ENCODE data around the gene GPS1. TPM values are rescaled to one million over a fixed set of nuclear protein-coding genes. Genes with fewer than 3 reads are reported as not detected.

Gene GPS1
- total and polyA plus RNA-seq, 9 of the 15 experiments (the other 6 are each of a cell fraction or from before 2014, with no cell fraction given): 3.1 to 167 (median 69.9) TPM

- CTCF ChIA-PET (ENCODE audit: low intra/inter-chr PET ratio): no interaction called here
- in situ Hi-C loops (cut with MboI) (no loop called here), intact Hi-C loops (cut with micrococcal nuclease) (no loop called here)
- Histone ChIP-seq H3K4me2 (ENCODE audit: insufficient read depth, low read length) (no peak overlapping the region), H3K36me3 (ENCODE audit: control insufficient read depth, insufficient read depth, low read length) (no peaks in the 10 kb centered on the region; the same call in 2 of the 3 replicates), H3K9ac (ENCODE audit: insufficient read depth in 1 of 2, low read depth in 2 of 2, low read length in 2 of 2) (peak overlapping the region in 1 of 2 experiments; percentile 26; a peak in 1 of 4 replicates), H2AFZ (ENCODE audit: low read depth, low read length) (no peak overlapping the region), H3K4me3 (no peak overlapping the region), H3K9me1 (ENCODE audit: control insufficient read depth, insufficient read depth, low read length) (no peaks in the 10 kb centered on the region), H4K20me1 (replicated peaks; ENCODE audit: control insufficient read depth, insufficient read depth, low read length) (no peaks in the 10 kb centered on the region), H3K9me3 (replicated peaks; ENCODE audit: control insufficient read depth, insufficient read depth, low read depth, low read length) (no peaks in the 10 kb centered on the region), H3K27me3 (ENCODE audit: control insufficient read depth in 2 of 2, insufficient read depth in 2 of 2, low read length in 2 of 2) (no peaks in the 10 kb centered on the region), H3K79me2 (ENCODE audit: control insufficient read depth, insufficient read depth, low read length) (no peaks in the 10 kb centered on the region), H3K27ac (ENCODE audit: extremely low read depth, low read depth, low read length) (no peak overlapping the region), H3K4me1 (replicated peaks in 1 of 2; ENCODE audit: control insufficient read depth in 2 of 2, insufficient read depth in 2 of 2, low read length in 2 of 2) (peaks cover 0 to 87% of the 10 kb centered on the region in 2 experiments; a peak in 2 of 5 replicates)
- DNase-seq (ENCODE audit: extremely low read depth in 1 of 4, low spot score in 3 of 4): no peak
- ATAC-seq: no peak
- FAIRE-seq: no peak
- BruUV-seq (replicated peaks): no TSS peak
- POLR2A ChIA-PET: interaction anchor here (0.6 kb wide), 2 partner anchors 11 to 440 kb away, joined by 3 read pairs; partner anchors contain the start of genes CENPX and LRRC45
- 91% methylated on average over 17 of the region's 19 CpGs for WGBS (ENCODE audit: insufficient coverage, low coverage, missing lambda C conversion rate)
- TF ChIP-seq JUND (IDR thresholded peaks at IDR 0.05; ENCODE audit: borderline replicate concordance, low read depth, low read length) (no peak), JUND (tag; IDR thresholded peaks at IDR 0.05; ENCODE audit: borderline replicate concordance, low read depth, low read length) (no peak), IFI16 (CRISPR knock-in tag; IDR thresholded peaks at IDR 0.05) (no peak), ZNF224 (CRISPR knock-in tag; IDR thresholded peaks at IDR 0.05) (no peak), ZNF347 (CRISPR knock-in tag; IDR thresholded peaks at IDR 0.05; ENCODE audit: low read depth) (no peak), HNRNPH1 (optimal IDR thresholded peaks at IDR 0.05; ENCODE audit: low read depth, low read length) (no peak), CEBPB (tag; IDR thresholded peaks at IDR 0.05) (no peak), CREB1 (IDR thresholded peaks at IDR 0.05) (no peak), CREB1 (CRISPR knock-in tag; IDR thresholded peaks at IDR 0.05) (no peak), RBM34 (IDR thresholded peaks at IDR 0.05; ENCODE audit: borderline replicate concordance, insufficient read depth, low read length) (no peak), ETS2 (tag; IDR thresholded peaks at IDR 0.05; ENCODE audit: borderline replicate concordance, poor library complexity, severe bottlenecking) (no peak), SRSF9 (IDR thresholded peaks at IDR 0.05; ENCODE audit: borderline replicate concordance, low read depth, low read length) (no peak), MCM7 (IDR thresholded peaks at IDR 0.05) (no peak), BCOR (IDR thresholded peaks at IDR 0.05) (no peak), ZNF3 (CRISPR knock-in tag; IDR thresholded peaks at IDR 0.05) (no peak)
- TF ChIP-seq, protein P1, sequence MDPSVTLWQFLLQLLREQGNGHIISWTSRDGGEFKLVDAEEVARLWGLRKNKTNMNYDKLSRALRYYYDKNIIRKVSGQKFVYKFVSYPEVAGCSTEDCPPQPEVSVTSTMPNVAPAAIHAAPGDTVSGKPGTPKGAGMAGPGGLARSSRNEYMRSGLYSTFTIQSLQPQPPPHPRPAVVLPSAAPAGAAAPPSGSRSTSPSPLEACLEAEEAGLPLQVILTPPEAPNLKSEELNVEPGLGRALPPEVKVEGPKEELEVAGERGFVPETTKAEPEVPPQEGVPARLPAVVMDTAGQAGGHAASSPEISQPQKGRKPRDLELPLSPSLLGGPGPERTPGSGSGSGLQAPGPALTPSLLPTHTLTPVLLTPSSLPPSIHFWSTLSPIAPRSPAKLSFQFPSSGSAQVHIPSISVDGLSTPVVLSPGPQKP (CRISPR knock-in tag; IDR thresholded peaks at IDR 0.05): no peak
- TF ChIP-seq, protein P2, sequence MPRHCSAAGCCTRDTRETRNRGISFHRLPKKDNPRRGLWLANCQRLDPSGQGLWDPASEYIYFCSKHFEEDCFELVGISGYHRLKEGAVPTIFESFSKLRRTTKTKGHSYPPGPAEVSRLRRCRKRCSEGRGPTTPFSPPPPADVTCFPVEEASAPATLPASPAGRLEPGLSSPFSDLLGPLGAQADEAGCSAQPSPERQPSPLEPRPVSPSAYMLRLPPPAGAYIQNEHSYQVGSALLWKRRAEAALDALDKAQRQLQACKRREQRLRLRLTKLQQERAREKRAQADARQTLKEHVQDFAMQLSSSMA (CRISPR knock-in tag; IDR thresholded peaks at IDR 0.05): no peak
- TF ChIP-seq, protein P3, sequence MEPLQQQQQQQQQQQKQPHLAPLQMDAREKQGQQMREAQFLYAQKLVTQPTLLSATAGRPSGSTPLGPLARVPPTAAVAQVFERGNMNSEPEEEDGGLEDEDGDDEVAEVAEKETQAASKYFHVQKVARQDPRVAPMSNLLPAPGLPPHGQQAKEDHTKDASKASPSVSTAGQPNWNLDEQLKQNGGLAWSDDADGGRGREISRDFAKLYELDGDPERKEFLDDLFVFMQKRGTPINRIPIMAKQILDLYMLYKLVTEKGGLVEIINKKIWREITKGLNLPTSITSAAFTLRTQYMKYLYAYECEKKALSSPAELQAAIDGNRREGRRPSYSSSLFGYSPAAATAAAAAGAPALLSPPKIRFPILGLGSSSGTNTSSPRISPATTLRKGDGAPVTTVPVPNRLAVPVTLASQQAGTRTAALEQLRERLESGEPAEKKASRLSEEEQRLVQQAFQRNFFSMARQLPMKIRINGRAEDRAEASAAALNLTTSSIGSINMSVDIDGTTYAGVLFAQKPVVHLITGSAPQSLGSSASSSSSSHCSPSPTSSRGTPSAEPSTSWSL (CRISPR knock-in tag; IDR thresholded peaks at IDR 0.05; ENCODE audit: borderline replicate concordance): no peak
Measured at GRCh38 chr17:82011617-82012187, 40.0 kb upstream of the GPS1 start.

All from K562 (cell line).